ENCODE results near the gene MSX1.
A peak's percentile ranks its signal among the peaks of the same experiment; 100 is the strongest.

Gene MSX1

GRCh38 chr4:4858527-4859324 lies 739 bp upstream of the MSX1 start:
- no peak for DNase-seq

DNA sequence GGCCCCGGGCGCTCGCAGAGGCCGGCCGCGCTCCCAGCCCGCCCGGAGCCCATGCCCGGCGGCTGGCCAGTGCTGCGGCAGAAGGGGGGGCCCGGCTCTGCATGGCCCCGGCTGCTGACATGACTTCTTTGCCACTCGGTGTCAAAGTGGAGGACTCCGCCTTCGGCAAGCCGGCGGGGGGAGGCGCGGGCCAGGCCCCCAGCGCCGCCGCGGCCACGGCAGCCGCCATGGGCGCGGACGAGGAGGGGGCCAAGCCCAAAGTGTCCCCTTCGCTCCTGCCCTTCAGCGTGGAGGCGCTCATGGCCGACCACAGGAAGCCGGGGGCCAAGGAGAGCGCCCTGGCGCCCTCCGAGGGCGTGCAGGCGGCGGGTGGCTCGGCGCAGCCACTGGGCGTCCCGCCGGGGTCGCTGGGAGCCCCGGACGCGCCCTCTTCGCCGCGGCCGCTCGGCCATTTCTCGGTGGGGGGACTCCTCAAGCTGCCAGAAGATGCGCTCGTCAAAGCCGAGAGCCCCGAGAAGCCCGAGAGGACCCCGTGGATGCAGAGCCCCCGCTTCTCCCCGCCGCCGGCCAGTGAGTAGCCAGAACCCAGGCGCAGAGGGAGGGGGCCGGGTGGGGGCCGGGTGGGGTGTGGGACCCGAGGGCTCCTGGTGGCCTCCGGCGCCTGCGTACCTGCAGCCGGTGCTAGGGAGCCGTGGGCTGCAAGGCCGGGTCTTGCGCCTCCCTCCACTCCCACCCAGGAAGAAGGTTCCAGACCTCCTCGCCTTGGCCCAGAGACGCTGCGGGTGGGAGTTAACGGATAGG lies 534 bp downstream of the MSX1 start:
- DNase-seq: no peak

GRCh38 chr4:4860600-4861389 lies 1.3 kb downstream of the MSX1 start:
- DNase-seq: no peak

DNA sequence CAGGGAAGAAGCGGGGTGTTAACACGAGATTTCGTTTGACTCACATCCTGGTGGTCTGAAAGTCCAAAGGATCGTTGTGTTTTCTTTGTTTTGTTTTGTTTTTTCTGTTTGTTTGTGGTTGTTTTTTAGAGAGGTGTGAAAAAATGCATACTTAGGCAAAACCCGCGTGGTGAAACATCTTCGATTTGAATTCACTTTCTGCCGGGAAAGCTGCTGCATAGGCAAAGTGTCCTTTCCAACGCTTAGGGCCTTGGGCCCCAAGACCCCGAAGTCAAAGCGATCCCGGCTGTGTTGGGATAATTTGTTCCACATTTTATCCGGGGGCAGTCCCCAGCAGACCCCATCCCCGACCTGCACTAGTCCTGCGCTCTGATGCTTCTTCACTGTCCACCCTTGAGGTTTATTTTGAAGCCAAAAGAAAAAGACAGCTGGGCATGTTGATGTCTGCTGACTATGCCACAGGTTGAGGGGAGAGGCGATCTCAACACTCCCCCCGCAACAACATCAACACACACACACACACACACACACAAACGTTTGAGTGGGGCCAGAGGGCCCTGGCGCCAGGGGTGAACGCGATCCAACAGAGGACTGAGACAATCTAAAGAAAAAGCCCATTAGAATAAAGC lies 2.0 kb downstream of the MSX1 start:
- DNase-seq: no peak

- DNase-seq: no peak
Observed at GRCh38 chr4:4862071-4862551, 2.6 kb downstream of the MSX1 start.

- DNase-seq: no peak
Observed at GRCh38 chr4:4862665-4863482, 3.4 kb downstream of the MSX1 start.

GRCh38 chr4:4864443-4864939 lies 5.0 kb downstream of the MSX1 start:
- DNase-seq: no peak

DNA sequence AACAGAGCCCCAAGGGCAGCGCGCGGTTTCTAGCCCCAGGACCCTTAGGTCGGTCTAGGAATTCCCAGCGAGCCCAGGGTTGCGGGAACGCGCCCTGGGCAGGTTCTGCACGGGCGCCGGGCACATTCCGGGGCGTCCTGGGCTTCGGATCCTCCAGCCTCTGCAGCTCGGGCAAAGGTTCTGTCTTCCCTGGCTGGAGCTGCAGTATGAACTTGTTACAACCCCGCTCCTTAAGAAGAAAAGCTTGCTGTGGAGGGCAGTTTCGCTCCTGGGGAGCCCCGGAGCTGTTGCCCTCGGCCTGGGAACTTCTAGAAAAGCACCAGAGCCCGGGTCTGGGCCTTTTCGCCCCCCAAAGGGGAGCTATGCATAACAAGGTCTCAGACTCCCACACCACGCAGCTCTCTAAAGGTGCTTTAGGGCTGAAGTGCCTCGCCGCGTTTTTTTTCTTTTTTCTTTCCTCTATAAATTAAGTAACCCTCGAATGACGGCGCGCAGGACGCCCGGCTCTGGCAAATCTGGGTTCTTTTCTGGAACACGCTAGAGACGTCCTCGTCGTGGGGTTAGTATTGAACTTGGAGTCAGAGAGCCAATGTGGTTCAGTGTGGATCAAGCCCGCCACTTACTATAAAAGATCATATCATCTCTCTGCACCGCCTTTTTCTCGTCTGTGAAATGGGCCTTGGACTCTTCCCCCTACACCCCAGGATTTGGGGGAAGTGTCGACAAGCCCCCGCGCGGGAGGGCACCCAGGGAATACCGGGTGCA lies 5.7 kb downstream of the MSX1 start:
- no peak for DNase-seq

- DNase-seq: no peak
Observed at GRCh38 chr4:4865705-4866123, 6.2 kb downstream of the MSX1 start.

DNA sequence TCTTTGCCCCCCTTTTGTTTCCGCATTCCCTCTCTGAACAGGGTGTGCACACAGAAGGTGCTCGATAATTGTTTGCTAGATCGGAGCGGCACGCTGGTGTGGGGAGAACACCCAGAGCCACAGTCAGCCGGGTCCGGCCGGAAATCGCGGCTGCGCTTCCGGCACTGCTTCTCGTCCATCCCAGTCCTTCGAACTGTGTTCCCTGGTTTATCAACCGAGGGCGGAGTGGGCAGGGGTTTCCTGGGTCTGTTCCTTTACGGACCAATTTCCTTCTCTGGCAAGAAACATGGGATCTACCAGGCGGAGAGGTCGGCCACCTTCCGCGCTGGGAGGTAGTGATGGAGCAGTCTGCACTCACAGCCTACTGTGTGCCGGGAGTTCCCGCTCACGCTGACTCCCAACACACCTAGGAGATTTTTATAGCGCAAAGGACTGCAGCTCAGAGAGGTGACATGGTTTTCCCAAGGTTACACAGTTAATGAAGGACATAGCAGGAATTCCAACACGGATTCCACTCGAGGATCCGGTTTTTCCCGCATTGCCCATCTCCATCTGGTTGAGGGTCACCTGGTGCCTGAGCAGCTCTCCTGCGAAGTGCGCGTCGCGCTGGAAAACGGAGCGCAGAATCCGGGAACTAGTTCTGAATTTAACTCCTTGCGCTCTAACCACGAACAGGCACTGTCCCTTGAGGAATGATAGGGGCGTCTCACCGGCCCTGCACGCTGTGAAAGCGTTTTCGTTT lies 6.8 kb downstream of the MSX1 start:
- DNase-seq: peak; percentile 40

DNA sequence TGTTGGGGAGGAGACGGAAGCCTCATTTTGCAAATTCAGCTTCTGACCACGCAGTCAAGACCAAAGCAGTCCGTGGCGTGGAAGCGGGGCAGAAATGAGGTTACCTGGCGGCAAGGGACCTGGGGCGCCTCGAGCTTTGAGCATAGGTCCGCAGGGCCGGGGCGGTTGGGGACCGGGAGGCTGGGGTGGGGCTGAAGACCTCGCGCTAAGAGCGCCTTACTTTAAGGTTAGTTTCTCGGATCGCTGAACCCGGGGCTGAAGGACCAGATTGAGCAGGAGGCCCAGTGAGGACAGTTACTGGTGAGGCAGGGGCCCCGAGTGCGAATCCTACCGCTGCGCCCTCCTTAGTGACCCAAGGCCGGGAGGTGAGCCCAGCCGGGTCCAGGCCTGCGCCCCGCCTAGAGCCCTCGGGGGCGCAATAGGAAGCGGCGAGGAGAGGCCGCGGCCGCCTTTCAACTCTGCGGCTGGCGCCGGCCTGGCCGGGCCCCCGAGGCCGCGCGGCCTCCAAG lies 7.5 kb downstream of the MSX1 start:
- DNase-seq: no peak

DNA sequence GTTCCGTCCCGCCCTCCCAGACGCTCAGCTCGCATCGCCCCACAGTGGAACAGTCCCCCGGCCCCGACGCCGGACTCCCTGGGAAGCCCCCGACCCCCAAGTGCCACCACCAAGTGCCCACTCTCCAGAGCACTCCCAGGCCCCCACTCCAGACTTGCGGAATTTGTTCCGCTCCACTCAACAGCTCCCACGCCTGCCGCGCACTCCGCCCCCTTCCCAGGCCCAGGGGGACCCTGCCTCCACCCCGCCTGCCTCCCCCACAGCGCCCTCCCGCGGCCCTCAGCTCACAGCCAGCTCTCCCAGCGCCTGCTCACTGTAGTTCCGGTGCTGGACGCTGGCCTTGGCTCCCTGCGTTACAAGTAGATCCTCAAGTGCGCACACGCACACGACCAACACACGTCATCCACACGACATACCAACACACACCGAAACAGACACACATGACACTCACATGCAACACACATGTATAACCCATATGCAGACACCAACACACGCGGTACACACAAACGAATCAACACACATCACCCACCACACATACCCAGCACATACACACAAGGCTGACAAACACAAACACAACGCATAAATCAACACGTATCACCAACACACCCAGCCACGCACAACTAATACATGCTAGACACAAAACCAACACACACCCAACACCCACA lies 8.0 kb downstream of the MSX1 start:
- DNase-seq: no peak

GRCh38 chr4:4868040-4868757 lies 8.7 kb downstream of the MSX1 start:
- DNase-seq: no peak

DNA sequence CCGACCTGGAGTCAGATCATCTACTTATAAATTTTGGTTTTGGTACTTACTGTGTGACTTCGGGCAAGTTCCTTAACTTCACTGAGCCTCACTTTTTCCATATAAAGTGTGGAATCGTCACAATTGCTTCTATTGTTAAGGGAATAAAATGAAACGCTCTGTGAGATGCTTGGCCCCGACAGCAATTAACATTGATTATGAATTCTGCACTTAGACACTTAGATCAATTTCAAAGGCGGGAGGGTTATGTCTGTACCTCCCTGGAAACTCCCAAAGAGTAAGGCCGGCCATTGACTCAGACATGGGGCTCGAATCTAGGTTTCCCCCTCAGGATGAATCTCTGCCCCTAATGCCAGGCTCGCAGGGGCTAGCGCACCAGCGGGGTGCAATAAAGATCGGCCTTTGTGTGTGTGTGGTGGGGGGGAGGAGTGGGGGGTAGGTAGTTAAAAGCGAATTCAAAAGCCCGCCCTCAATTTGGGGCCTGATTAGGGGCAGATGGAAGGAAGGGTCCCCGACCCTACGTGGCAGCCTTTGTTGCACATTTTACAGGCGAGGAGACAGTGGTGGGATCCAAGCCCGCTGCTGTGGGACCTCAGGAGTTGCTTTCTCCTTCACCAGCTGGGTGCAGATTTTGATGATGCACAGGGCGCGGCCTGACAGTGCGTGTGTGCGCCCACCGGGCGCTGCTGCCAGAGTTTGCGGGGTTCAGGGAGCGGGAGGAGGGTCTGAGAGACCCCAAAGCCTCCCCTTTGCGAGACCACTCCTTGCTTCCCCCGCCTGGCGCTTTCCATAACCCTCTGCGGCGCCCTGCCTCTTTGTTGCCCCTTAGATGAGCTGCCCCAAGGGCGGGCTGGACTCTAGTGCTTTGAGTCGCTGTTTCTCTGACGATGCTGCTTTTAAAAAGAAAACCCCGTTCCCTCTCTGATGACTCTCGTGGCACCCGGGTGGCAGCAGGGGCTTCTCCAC lies 9.6 kb downstream of the MSX1 start:
- DNase-seq: no peak

DNA sequence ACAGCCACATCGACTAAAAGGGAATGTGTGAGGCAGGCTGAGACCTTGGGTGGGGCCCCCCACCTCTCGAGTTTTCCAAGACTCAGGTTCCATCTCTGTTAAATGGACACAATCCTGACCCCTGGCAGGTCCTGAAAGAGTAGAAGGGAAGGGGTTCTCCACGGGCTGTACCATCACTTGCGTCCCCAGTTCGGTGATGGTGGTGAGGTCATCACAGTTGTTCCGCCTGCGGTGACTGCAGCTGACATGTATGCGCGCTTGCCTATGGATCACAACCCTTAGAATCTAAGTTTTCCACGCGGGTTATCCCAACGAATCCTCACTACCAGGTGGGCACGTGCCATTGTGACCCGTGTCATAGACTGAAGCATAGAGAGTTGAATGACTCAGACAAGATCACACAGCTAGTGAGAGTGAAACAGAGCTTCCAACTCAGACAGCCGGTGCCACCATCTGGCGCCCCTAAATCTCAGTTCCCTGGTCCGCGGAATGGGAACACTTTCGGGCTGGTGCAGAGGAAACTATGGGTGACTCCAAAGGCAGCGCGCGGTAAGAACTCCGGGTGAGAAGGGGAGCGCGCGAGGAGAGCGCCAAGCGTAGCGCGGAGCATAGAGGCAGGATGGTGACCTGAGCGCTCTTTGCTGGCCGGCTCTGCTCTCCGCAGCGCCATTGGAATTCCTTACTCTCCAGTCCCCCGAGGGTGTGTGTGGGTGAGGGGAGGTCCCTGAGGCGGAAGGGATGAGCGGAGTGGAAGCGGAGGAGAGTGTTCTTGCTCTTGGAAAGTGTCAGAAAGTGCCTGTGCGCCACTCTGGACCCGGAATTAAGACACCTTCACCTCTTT lies 10.5 kb downstream of the MSX1 start:
- no peak for DNase-seq

- DNase-seq: no peak
Observed at GRCh38 chr4:4870576-4871241, 11.2 kb downstream of the MSX1 start.

Data from NCI-H1694 treated with DMSO at 0.1 percent for 48 hours (cell line).